AG09309 (cell line): ENCODE data around the gene PIK3CA.

ENCODE experiments used
- DNase-seq: peaks from one replicate; pipeline ENCODE4 v3.0.0-alpha.2; 2010; ENCODE audit warnings: low read depth
- H3K4me3 ChIP-seq: 2 replicates; pipeline ENCODE4 v1.5.1; 2011; ENCODE audit warnings: mild to moderate bottlenecking, low read depth, low read length, moderate library complexity; ENCODE audit not compliant: control insufficient read depth
- CTCF ChIP-seq: IDR thresholded peaks from 2 replicates; pipeline ENCODE4 v1.5.1; 2011; ENCODE audit warnings: mild to moderate bottlenecking, low read depth, low read length, inconsistent platforms; ENCODE audit not compliant: insufficient read depth, control insufficient read depth; ENCODE audit errors: missing control alignments

PIK3CA gene

GRCh38 chr3:179223548-179223947 is 75.4 kb downstream of the PIK3CA start:
- TF ChIP-seq CTCF, result no peak
- H3K4me3 ChIP-seq, result no peak overlapping the region
- DNase-seq, result no peak

GRCh38 chr3:179224584-179224983 is 76.4 kb downstream of the PIK3CA start:
- no peak for DNase-seq
- H3K4me3 ChIP-seq, result no peak overlapping the region
- no peak for TF ChIP-seq CTCF

- TF ChIP-seq CTCF, result no peak
- no peak overlapping the region for H3K4me3 ChIP-seq
- no peak for DNase-seq
Observed at GRCh38 chr3:179227349-179227748, 79.2 kb downstream of the PIK3CA start.

- H3K4me3 ChIP-seq, result no peak overlapping the region
- DNase-seq, result no peak
- TF ChIP-seq CTCF, result no peak
Observed at GRCh38 chr3:179229177-179229576, 81.0 kb downstream of the PIK3CA start.

- TF ChIP-seq CTCF, result no peak
- DNase-seq, result no peak
- no peak overlapping the region for H3K4me3 ChIP-seq
Observed at GRCh38 chr3:179233043-179233442, 84.9 kb downstream of the PIK3CA start.

- DNase-seq, result no peak
- no peak for TF ChIP-seq CTCF
- no peak overlapping the region for H3K4me3 ChIP-seq
Observed at GRCh38 chr3:179234199-179234598, 86.0 kb downstream of the PIK3CA start.
